ENCODE data around the gene RIOK3.

RIOK3 gene

DNA sequence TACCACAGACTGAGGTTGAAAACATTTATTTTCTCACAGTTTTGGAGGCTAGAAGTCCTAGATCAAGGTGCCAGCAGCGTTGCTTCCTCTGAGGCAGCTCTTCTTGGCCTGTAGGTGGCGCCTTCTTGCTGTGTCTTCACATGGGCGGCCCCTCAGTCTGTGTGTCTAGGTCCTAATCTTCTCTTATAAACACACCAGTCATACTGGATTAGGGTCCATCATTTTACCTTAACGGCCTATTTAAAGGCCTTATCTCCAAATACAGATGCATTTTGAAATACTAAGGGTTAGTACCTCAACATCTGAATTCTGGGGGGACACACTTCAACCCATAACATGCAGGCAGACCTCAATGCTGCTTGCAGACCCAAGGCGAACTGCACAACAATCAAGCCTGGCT lies 45.8 kb downstream of the RIOK3 start (continued):
- TF ChIP-seq ISL1 (CRISPR knock-in tag; IDR thresholded peaks at IDR 0.05) (no peak), GLIS3 (CRISPR knock-in tag; IDR thresholded peaks at IDR 0.05) (no peak), ZNF8 (CRISPR knock-in tag; IDR thresholded peaks at IDR 0.05) (no peak), ZFP3 (CRISPR knock-in tag; IDR thresholded peaks at IDR 0.05) (no peak), SNAI2 (CRISPR knock-in tag; IDR thresholded peaks at IDR 0.05) (no peak), TCF4 (CRISPR knock-in tag; IDR thresholded peaks at IDR 0.05; ENCODE audit: borderline replicate concordance) (no peak)

- ATAC-seq, result no peak
- no peak for TF ChIP-seq PATZ1 (CRISPR knock-in tag; IDR thresholded peaks at IDR 0.05; ENCODE audit: borderline replicate concordance)
- TF ChIP-seq SNAI2 (CRISPR knock-in tag; IDR thresholded peaks at IDR 0.05), result no peak
- no peak for TF ChIP-seq GLIS3 (CRISPR knock-in tag; IDR thresholded peaks at IDR 0.05)
- TF ChIP-seq, protein P1, sequence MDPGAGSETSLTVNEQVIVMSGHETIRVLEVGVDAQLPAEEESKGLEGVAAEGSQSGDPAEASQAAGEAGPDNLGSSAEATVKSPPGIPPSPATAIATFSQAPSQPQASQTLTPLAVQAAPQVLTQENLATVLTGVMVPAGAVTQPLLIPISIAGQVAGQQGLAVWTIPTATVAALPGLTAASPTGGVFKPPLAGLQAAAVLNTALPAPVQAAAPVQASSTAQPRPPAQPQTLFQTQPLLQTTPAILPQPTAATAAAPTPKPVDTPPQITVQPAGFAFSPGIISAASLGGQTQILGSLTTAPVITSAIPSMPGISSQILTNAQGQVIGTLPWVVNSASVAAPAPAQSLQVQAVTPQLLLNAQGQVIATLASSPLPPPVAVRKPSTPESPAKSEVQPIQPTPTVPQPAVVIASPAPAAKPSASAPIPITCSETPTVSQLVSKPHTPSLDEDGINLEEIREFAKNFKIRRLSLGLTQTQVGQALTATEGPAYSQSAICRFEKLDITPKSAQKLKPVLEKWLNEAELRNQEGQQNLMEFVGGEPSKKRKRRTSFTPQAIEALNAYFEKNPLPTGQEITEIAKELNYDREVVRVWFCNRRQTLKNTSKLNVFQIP (CRISPR knock-in tag; IDR thresholded peaks at IDR 0.05; ENCODE audit: borderline replicate concordance, low read depth), result no peak
- TF ChIP-seq ESRRG (CRISPR knock-in tag; IDR thresholded peaks at IDR 0.05), result no peak
- TF ChIP-seq ZC3H10 (CRISPR knock-in tag; IDR thresholded peaks at IDR 0.05), result no peak
- TF ChIP-seq PPARA (CRISPR knock-in tag; IDR thresholded peaks at IDR 0.05; ENCODE audit: borderline replicate concordance), result no peak
- no peak for TF ChIP-seq ZFP3 (CRISPR knock-in tag; IDR thresholded peaks at IDR 0.05)
- TF ChIP-seq TCF4 (CRISPR knock-in tag; IDR thresholded peaks at IDR 0.05; ENCODE audit: borderline replicate concordance), result no peak
- TF ChIP-seq RARB (CRISPR knock-in tag; IDR thresholded peaks at IDR 0.05), result no peak
- no peak for TF ChIP-seq ISL1 (CRISPR knock-in tag; IDR thresholded peaks at IDR 0.05)
- no peak for TF ChIP-seq ARNTL (CRISPR knock-in tag; IDR thresholded peaks at IDR 0.05; ENCODE audit: borderline replicate concordance, low read depth)
- no peak for TF ChIP-seq OSR1 (CRISPR knock-in tag; IDR thresholded peaks at IDR 0.05)
- no peak for TF ChIP-seq ZNF8 (CRISPR knock-in tag; IDR thresholded peaks at IDR 0.05)
- no peak for TF ChIP-seq BACH2 (CRISPR knock-in tag; IDR thresholded peaks at IDR 0.05; ENCODE audit: borderline replicate concordance)
- TF ChIP-seq, protein P2, sequence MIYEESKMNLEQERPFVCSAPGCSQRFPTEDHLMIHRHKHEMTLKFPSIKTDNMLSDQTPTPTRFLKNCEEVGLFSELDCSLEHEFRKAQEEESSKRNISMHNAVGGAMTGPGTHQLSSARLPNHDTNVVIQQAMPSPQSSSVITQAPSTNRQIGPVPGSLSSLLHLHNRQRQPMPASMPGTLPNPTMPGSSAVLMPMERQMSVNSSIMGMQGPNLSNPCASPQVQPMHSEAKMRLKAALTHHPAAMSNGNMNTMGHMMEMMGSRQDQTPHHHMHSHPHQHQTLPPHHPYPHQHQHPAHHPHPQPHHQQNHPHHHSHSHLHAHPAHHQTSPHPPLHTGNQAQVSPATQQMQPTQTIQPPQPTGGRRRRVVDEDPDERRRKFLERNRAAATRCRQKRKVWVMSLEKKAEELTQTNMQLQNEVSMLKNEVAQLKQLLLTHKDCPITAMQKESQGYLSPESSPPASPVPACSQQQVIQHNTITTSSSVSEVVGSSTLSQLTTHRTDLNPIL (CRISPR knock-in tag; IDR thresholded peaks at IDR 0.05; ENCODE audit: low read depth), result no peak
These were observed 46.2 kb downstream of the RIOK3 start for GRCh38 chr18:23499291-23499781.

DNA sequence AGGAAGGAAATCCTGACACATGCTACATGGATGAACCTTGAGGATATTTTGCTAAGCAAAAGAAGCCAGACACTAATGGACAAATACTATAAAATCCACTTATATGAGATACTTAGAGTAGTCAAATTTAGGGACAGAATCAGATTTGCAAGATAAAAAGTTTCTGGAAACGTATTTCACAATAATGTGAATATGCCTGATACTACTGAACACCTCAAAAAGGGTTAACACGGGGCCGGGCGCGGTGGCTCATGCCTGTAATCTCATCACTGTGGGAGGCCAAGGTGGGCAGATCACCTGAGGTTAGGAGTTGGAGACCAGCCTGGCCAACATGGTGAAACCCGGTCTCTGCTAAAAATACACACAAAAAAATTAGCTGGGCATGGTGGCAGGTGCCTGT lies 48.5 kb downstream of the RIOK3 start:
- ATAC-seq, result no peak
- TF ChIP-seq, protein P1 (CRISPR knock-in tag; IDR thresholded peaks at IDR 0.05; ENCODE audit: borderline replicate concordance, low read depth), result no peak
- TF ChIP-seq ARNTL (CRISPR knock-in tag; IDR thresholded peaks at IDR 0.05; ENCODE audit: borderline replicate concordance, low read depth), result no peak

- TF ChIP-seq ISL1 (CRISPR knock-in tag; IDR thresholded peaks at IDR 0.05) (no peak), ZFP30 (CRISPR knock-in tag; IDR thresholded peaks at IDR 0.05) (no peak), PATZ1 (CRISPR knock-in tag; IDR thresholded peaks at IDR 0.05; ENCODE audit: borderline replicate concordance) (no peak), PPARA (CRISPR knock-in tag; IDR thresholded peaks at IDR 0.05; ENCODE audit: borderline replicate concordance) (no peak), TSHZ2 (CRISPR knock-in tag; IDR thresholded peaks at IDR 0.05) (no peak), TOX (CRISPR knock-in tag; IDR thresholded peaks at IDR 0.05; ENCODE audit: borderline replicate concordance) (no peak), OSR1 (CRISPR knock-in tag; IDR thresholded peaks at IDR 0.05) (no peak)
- ATAC-seq, result no peak; the same call in 1 of the 3 replicates
These were observed 49.5 kb downstream of the RIOK3 start for GRCh38 chr18:23502516-23503037.
